GM19468 (cell line): Measurements from ENCODE around the gene SLC35C1.

Experiments used
- ATAC-seq: cut with Tn5 transposase; IDR thresholded peaks from one replicate; pipeline ENCODE4 v1.9.1; 2021; ENCODE audit warnings: mild to moderate bottlenecking, moderate library complexity, moderate number of reproducible peaks; ENCODE audit not compliant: unreplicated experiment; ENCODE audit errors: extremely low read depth

SLC35C1 gene

GRCh38 chr11:45860764-45861510 is 56.0 kb downstream of the SLC35C1 start:
- ATAC-seq, result no peak
